ENCODE measurements around the gene VN1R5.
"Not testable (repeated sequence)": the region's sequence is repeated elsewhere in the genome, so short reads cannot be mapped to it uniquely, and the experiment has no call there.

VN1R5 gene

GRCh38 chr1:247255772-247256171 is at the start of gene VN1R5:
VN1R5 (plus strand) TSS chr1:247256072.
- DNase-seq: not testable (repeated sequence)

GRCh38 chr1:247209396-247209795 is 46.5 kb upstream of the VN1R5 start:
- peak; percentile 34 for DNase-seq

DNA sequence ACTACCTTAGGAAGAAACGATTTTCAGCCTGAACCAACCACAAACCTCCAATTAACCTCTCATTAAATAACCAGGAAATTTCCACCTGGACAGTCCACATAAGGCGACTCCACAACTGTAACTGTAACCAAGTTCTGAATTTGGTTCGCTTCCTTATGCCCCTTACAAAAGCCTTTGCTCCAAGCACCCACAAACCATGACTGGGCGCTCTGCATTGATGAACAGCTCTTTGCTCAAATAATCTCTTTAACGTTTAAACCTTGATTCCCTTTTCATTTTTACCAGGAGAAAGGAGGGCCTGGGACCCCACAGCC is 45.9 kb upstream of the VN1R5 start:
- no peak for DNase-seq

DNA sequence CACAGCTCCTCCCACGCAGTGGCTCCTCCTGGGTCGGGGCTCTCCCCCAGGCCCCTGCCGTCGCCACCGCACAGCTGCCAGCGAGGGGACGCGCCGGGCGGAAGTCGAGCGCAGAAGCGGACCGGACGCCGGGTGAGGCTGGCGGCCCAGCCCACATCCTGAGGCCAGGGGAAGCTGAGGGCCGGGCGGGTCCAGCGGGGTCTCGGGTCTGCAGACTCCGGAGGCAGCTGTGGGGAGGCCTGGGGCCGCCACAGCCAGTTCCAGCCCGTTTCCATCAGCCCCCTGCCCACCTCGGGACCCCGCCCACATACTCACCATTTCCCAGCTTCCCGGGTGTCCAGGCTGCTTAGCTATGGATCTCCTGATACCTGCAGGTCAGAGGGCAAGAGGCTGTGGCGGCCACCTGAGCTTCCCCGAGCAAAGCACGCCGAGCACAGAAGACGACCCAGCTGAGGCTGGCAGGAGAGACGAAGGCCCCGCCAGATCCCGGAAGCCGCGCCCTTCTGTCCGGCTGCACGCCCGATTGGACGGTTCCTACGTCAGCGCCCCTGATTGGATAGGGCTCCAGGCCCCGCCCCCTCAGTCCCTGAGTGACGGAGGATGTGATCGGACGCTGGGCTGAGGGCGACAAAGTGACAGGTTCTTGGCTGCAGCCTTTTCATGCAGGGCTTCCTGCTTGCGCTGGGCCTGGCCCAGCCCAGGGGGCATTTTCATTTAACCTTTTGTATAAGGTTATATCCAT is 45.3 kb upstream of the VN1R5 start:
- peak; percentile 94 for DNase-seq

- no peak for DNase-seq
These were observed 44.5 kb upstream of the VN1R5 start for GRCh38 chr1:247211339-247211738.

DNA sequence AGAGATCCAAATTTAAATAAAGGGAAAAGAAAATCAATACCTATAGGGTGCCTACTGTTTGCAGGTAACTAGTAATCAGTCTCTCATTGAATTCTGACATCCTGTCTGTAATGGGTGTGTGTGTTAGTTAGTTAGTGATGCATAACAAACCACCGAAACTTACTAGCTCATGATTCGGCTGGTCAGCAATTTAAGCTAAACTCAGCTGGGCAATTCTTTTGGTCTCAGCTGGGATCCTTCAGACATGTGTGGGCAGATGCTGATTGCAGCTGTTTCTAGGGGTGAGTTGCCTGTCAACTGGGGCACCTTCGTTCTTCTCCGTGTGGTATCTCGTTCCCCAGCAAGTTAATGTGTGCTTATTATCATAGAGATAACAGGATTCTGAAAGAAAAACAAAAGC is 43.9 kb upstream of the VN1R5 start:
- no peak for DNase-seq

- no peak for DNase-seq
These were observed 43.0 kb upstream of the VN1R5 start for GRCh38 chr1:247212627-247213617.

GRCh38 chr1:247216261-247216660 is 39.6 kb upstream of the VN1R5 start:
- no peak for DNase-seq

GRCh38 chr1:247218121-247218651 is 37.7 kb upstream of the VN1R5 start:
- no peak for DNase-seq

GRCh38 chr1:247220280-247220679 is 35.6 kb upstream of the VN1R5 start:
- not testable (repeated sequence) for DNase-seq

- DNase-seq: no peak
These were observed 33.0 kb upstream of the VN1R5 start for GRCh38 chr1:247222840-247223239.

- no peak for DNase-seq
These were observed 31.1 kb upstream of the VN1R5 start for GRCh38 chr1:247224822-247225221.

DNA sequence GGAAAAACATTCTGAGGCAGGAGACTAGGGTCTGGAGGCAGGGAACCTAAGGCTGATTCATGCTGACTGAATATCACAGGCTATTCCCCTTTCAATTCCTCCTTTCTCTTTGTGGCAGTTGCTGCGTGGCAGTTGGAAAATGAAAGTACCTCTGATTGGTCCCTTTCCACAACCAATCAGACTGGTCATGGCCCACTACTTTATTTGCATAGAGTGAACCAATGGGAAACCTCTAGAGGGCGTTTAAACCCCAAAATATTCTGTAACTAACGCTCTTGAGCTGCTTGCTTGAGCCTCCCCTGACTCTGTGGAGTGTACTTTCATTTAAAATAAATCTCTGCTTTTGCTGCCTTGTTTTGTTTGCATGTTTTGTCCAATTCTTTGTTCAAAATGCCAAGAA is 27.7 kb upstream of the VN1R5 start:
- peak; percentile 45 for DNase-seq

DNA sequence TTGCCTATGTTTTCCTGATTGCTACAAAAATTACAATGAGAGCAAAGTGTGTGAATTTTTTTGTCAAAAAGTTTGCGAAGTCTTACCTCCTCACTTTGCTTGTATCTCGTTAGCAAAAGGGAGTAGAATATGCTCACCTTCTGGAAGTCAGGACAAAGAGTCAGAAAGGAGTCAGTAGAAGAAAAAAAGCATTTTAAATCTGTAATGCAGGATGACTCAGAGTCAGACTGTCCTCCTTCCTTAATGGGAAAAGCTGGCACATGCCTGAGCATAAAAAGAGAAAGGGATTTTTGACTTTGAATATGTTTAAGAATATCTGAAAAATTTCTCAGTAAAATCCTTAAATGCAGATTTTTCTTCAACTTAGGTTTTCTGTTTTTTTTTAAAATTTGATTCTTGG is 14.2 kb upstream of the VN1R5 start:
- peak; percentile 8 for DNase-seq

DNA sequence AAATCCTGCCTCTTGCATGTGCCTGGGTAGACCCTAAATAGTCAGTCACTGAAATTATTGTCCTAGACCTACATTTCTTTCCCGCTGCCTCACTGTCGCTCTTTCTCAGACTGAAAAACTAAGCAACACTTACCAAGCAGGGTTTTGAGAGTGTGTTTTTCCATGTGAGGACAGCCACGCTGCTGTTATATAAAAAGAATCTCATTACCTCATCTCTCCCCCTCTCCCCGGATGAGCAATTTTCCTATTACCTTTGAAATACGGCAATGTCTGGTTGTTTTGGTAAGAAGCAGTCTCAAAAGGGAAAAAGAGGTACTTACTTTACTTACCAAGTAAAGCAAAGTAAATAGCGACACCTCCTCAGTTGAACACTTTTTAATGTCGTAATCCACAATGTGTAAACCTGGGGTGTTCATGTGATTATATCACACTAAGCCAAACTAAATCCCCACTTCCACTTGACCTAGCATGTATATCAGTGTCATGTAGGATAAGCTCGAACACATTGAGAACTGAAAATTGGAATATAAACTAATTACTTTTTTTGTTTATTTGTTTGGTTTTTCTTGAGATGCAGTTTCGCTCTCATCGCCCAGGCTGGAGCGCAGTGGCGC is 12.2 kb upstream of the VN1R5 start:
- no peak for DNase-seq

GRCh38 chr1:247246325-247247115 is 9.4 kb upstream of the VN1R5 start:
- no peak for DNase-seq

DNA sequence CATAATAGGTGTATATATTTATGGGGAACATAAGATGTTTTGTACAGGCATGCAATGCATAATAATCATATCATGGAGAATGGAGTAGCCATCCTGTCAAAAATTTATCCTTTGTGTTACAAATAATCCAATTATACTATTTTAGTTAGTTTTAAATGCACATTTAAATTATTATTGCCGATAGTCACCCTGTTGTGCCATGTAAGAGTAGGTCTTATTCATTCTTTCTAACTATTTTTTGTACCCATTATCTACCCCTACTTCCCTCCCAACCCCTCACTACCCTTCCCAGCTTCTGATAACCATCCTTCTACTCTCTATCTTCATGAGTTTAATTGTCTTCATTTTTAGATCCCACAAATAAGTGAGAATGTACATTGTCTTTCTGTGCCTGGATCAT is 8.3 kb upstream of the VN1R5 start:
- DNase-seq: no peak

GRCh38 chr1:247266053-247266452 is 10.2 kb downstream of the VN1R5 start:
- DNase-seq: peak; percentile 75

DNA sequence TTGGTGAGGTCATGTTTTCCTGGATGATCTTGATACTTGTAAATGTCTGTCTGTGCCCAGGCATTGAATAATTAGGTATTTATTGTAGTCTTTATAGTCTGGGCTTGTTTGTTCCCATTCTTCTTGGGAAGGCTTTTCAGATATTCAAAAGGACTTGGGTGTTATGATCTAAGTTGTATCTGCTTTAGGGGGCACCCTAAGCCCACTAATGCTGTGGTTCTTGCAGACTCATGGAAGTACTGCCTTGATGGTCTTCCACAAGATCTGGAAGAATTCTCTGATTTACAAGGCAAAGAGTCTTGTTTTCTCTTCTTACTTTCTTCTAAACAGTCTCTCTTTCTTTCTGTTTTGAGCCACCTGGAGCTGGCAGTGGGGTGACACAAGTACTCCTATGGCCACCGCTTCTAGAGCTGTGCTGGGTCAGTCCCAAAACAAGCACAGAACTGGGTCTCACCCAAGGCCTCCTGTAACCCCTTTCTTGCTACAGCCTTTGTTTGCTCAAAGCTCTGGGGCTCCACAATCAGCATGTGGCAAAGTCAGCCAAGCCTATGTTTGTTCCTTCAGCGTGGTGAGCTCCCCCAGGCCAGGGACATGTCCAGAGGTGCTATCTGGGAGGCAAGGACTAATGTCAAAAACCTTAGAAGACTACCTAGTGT is 12.6 kb downstream of the VN1R5 start:
- DNase-seq: no peak

DNA sequence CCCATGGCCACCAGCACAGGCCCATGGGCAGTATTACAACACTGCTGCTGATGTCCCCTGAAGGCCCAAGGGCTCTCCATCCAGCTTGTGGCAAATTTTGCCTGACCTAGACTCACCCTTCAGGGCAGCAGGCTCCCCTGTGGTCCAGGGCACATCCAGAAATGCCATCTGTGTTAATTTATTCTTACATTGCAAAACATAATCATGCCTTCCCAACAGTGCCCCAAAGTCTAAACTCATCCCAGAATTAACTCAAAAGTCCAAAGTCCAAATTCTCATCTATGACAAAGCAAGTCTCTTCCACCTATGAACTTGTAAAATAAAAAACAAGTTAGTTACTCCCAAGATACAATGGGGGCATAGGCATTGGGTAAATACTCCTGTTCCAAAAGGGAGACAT is 13.3 kb downstream of the VN1R5 start:
- DNase-seq: no peak

GRCh38 chr1:247270003-247270402 is 14.1 kb downstream of the VN1R5 start:
- DNase-seq: no peak

- DNase-seq: peak; percentile 34
These were observed 17.1 kb downstream of the VN1R5 start for GRCh38 chr1:247273013-247273412.
